ENCODE results near the gene PCNX3. TPM values are rescaled to one million over a fixed set of nuclear protein-coding genes. Genes with fewer than 3 reads are reported as not detected.

Gene PCNX3
- total RNA-seq, 2 donors from 2014 or later: 48.1 to 57.3 TPM

DNA sequence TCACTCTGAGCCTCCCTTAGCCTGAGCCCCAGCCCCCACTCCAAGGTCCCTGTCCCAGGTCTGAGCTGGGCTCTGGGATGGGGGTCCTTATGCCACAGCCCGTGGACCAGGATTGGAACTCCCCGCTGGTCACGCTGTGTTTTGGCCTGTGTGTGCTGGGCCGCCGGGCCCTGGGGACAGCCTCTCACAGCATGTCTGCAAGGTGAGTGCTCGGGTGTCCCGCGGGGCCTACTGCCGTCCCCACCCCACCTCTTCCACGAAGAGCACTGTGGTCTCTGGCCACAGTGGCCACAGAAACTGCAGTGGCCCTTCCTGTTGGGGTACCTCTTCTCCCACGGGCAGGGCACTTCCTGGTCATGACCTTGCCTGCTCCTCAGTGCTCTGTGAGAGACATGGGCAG, 18.9 kb downstream of the PCNX3 start:
- Histone ChIP-seq H3K4me3 (ENCODE audit: low read length) (no peak overlapping the region), H3K36me3 (ENCODE audit: control insufficient read depth, insufficient read depth, low read length) (peaks cover 54% of the 10 kb centered on the region), H3K27ac (ENCODE audit: low read depth, low read length) (no peak overlapping the region), H3K27me3 (ENCODE audit: control insufficient read depth, insufficient read depth, low read length, poor library complexity, severe bottlenecking) (no peaks in the 10 kb centered on the region), H3K9ac (ENCODE audit: extremely low read depth, low read length, poor library complexity, severe bottlenecking) (no peak overlapping the region), H3K4me1 (ENCODE audit: control insufficient read depth, insufficient read depth, low read length) (no peaks in the 10 kb centered on the region), H3K9me3 (ENCODE audit: control insufficient read depth, low read length) (no peaks in the 10 kb centered on the region)
- Mint-ChIP-seq H3K27me3 (ENCODE audit: insufficient read depth) (no peaks in the 10 kb centered on the region), H3K36me3 (ENCODE audit: low read depth) (peaks cover 28% of the 10 kb centered on the region), H3K9me3 (no peaks in the 10 kb centered on the region), H3K4me3 (no peak overlapping the region), H3K27ac (no peak overlapping the region), H3K4me1 (peaks cover 13% of the 10 kb centered on the region)
- TF ChIP-seq, protein P1, sequence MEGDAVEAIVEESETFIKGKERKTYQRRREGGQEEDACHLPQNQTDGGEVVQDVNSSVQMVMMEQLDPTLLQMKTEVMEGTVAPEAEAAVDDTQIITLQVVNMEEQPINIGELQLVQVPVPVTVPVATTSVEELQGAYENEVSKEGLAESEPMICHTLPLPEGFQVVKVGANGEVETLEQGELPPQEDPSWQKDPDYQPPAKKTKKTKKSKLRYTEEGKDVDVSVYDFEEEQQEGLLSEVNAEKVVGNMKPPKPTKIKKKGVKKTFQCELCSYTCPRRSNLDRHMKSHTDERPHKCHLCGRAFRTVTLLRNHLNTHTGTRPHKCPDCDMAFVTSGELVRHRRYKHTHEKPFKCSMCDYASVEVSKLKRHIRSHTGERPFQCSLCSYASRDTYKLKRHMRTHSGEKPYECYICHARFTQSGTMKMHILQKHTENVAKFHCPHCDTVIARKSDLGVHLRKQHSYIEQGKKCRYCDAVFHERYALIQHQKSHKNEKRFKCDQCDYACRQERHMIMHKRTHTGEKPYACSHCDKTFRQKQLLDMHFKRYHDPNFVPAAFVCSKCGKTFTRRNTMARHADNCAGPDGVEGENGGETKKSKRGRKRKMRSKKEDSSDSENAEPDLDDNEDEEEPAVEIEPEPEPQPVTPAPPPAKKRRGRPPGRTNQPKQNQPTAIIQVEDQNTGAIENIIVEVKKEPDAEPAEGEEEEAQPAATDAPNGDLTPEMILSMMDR (conservative IDR thresholded peaks at IDR 0.05): no peak
- WGBS, 2 experiments (ENCODE audit: insufficient coverage in 1 of 2, insufficient read length in 1 of 2): 96 to 98% methylated on average over 11 of the region's 11 CpGs
- no peak for DNase-seq

DNA sequence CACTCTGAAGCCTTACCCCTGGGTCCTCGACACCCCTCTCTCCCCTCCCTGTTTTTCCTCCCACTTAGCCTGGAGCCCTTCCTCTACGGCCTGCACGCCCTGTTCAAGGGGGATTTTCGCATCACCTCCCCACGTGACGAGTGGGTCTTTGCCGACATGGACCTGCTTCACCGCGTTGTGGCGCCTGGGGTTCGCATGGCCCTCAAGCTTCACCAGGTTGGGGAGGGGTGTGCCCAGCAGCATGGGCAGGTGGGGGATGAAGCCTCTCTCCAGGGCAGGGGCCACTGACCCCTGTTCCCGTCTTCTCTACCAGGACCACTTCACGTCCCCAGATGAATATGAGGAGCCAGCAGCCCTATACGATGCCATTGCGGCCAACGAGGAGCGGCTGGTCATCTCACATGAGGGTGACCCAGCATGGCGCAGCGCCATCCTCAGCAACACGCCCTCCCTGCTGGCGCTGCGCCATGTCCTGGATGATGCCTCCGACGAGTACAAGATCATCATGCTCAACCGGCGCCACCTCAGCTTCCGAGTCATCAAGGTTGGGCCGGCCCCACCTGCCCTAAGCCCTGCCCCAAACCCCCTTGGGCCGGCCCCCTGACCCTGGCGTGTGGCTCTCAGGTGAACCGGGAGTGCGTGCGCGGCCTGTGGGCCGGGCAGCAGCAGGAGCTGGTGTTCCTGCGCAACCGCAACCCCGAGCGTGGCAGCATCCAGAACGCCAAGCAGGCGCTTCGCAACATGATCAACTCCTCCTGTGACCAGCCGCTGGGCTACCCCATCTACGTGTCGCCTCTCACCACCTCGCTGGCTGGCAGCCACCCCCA, 19.5 kb downstream of the PCNX3 start:
- Mint-ChIP-seq H3K4me3 (no peak overlapping the region), H3K27ac (no peak overlapping the region), H3K36me3 (ENCODE audit: low read depth) (peaks cover 26% of the 10 kb centered on the region), H3K9me3 (no peaks in the 10 kb centered on the region), H3K4me1 (peaks cover 13% of the 10 kb centered on the region), H3K27me3 (ENCODE audit: insufficient read depth) (no peaks in the 10 kb centered on the region)
- DNase-seq: no peak
- Histone ChIP-seq H3K36me3 (ENCODE audit: control insufficient read depth, insufficient read depth, low read length) (peaks cover 47% of the 10 kb centered on the region), H3K9ac (ENCODE audit: extremely low read depth, low read length, poor library complexity, severe bottlenecking) (no peak overlapping the region), H3K27ac (ENCODE audit: low read depth, low read length) (no peak overlapping the region), H3K4me1 (ENCODE audit: control insufficient read depth, insufficient read depth, low read length) (no peaks in the 10 kb centered on the region), H3K9me3 (ENCODE audit: control insufficient read depth, low read length) (no peaks in the 10 kb centered on the region), H3K27me3 (ENCODE audit: control insufficient read depth, insufficient read depth, low read length, poor library complexity, severe bottlenecking) (no peaks in the 10 kb centered on the region), H3K4me3 (ENCODE audit: low read length) (no peak overlapping the region)
- TF ChIP-seq, protein P1 (conservative IDR thresholded peaks at IDR 0.05): no peak
- 95 to 97% methylated on average over 34 to 46 of the region's 46 CpGs for WGBS, 2 experiments (ENCODE audit: insufficient coverage in 1 of 2, insufficient read length in 1 of 2)

DNA sequence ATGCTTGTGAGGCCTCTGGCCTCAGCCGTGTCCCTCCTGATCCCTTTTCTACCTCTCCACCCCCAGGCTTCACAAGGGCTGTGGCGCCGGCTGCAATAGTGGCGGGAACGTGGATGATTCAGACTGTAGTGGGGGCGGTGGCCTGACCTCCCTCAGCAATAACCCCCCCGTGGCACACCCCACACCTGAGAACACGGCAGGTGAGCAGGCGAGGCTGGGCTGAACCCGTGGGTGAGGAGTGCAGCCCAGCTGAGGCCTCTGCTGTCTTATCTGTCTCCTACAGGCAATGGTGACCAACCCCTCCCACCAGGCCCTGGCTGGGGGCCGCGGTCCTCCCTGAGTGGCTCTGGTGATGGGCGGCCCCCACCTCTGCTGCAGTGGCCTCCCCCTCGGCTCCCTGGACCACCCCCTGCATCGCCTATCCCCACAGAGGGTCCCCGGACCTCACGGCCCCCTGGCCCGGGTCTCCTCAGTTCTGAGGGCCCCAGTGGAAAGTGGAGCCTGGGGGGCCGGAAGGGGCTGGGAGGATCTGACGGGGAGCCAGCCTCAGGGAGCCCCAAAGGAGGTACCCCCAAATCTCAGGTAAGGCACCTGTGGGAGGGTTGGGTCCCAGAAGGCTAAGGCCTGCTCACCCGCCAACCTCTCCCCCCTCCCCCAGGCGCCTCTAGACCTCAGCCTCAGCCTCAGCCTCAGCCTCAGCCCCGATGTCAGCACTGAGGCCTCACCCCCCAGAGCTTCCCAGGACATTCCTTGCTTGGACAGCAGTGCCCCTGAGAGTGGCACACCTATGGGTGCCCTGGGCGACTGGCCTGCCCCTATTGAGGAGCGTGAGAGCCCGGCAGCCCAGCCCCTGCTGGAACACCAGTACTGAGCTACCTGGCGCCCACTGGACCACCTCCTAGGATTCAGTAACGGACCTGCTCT, 20.8 kb downstream of the PCNX3 start:
- no peaks in the 10 kb centered on the region for H3K9me3 ChIP-seq (ENCODE audit: control insufficient read depth, low read length)
- WGBS, 2 experiments (ENCODE audit: insufficient coverage in 1 of 2, insufficient read length in 1 of 2): 94 to 100% methylated on average over 10 to 28 of the region's 28 CpGs
- H3K27me3 ChIP-seq (ENCODE audit: control insufficient read depth, insufficient read depth, low read length, poor library complexity, severe bottlenecking): no peaks in the 10 kb centered on the region
- no peak overlapping the region for H3K27ac ChIP-seq (ENCODE audit: low read depth, low read length)
- H3K4me3 ChIP-seq (ENCODE audit: low read length): no peak overlapping the region
- Mint-ChIP-seq H3K27ac (no peak overlapping the region), H3K9me3 (no peaks in the 10 kb centered on the region), H3K36me3 (ENCODE audit: low read depth) (peaks cover 17% of the 10 kb centered on the region), H3K4me3 (no peak overlapping the region), H3K27me3 (ENCODE audit: insufficient read depth) (no peaks in the 10 kb centered on the region), H3K4me1 (peaks cover 13% of the 10 kb centered on the region)
- no peaks in the 10 kb centered on the region for H3K4me1 ChIP-seq (ENCODE audit: control insufficient read depth, insufficient read depth, low read length)
- H3K9ac ChIP-seq (ENCODE audit: extremely low read depth, low read length, poor library complexity, severe bottlenecking): no peak overlapping the region
- peaks cover 36% of the 10 kb centered on the region for H3K36me3 ChIP-seq (ENCODE audit: control insufficient read depth, insufficient read depth, low read length)
- TF ChIP-seq, protein P1 (conservative IDR thresholded peaks at IDR 0.05): no peak
- no peak for DNase-seq

Measured in endodermal cell (in vitro differentiated cells).